ENCODE results near the gene SECTM1. TPM values are rescaled to one million over a fixed set of nuclear protein-coding genes. Genes with fewer than 3 reads are reported as not detected.

Gene SECTM1
- total and polyA plus RNA-seq, 4 experiments from 2014 or later, result 2.2 to 6.1 (median 4.8) TPM

DNA sequence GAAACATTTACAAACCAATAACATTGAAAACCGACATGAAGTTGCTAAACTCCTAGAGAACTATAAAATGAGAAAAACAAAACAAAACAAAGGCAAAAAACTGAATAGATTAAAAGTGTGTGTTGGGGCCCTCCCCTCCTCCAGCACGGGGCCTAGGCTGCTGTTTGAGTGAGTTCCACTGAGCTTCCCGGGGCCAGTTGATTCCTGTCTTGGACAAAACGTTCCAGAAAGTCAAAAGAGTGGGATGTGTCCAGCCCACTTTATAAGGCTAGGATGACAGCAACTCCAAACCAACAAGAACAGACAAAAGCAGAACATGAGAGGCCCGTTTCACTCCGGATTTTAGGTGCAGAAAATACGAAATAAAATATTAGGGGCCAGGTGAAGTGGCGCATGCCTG lies 48.4 kb downstream of the SECTM1 start:
- Histone ChIP-seq H3K4me3 (ENCODE audit: low read length in 2 of 2) (no peak overlapping the region), H3K36me3 (ENCODE audit: insufficient read depth, low read length) (no peaks in the 10 kb centered on the region), H3K27me3 (ENCODE audit: insufficient read depth, low read length) (no peaks in the 10 kb centered on the region), H3K27ac (ENCODE audit: low read depth, low read length) (no peak overlapping the region), H3K9me3 (ENCODE audit: control insufficient read depth in 1 of 2, low read length in 2 of 2) (no peaks in the 10 kb centered on the region), H3K4me1 (ENCODE audit: insufficient read depth, low read length) (peaks cover 23% of the 10 kb centered on the region)
- Mint-ChIP-seq H3K9me3 (no peaks in the 10 kb centered on the region), H3K4me3 (no peak overlapping the region), H3K27me3 (no peaks in the 10 kb centered on the region), H3K4me1 (peaks cover 8 to 13% (median 11%) of the 10 kb centered on the region in 4 donors), H3K36me3 (no peaks in the 10 kb centered on the region), H3K27ac (peak overlapping the region in 1 of 7 donors; percentile 4)
- ChIA-PET CTCF (ENCODE audit: partially characterized antibody) (interaction anchor here (1.5 kb wide), 1 partner anchor 13 kb away, joined by 6 read pairs; no protein-coding TSS in a partner anchor), POLR2A (ENCODE audit: partially characterized antibody) (interaction anchor here (1.6 to 2.0 kb wide), 2 partner anchors 7 to 13 kb away, joined by 6 to 7 read pairs; no protein-coding TSS in a partner anchor)
- intact Hi-C loops (cut with micrococcal nuclease), result no loop called here
- no peak for DNase-seq

GRCh38 chr17:82283208-82283749 lies 50.3 kb downstream of the SECTM1 start:
- H3K9me3 ChIP-seq (ENCODE audit: control insufficient read depth in 1 of 2, low read length in 2 of 2), result no peaks in the 10 kb centered on the region
- H3K27ac ChIP-seq (ENCODE audit: low read depth, low read length), result no peak overlapping the region
- DNase-seq, result no peak
- H3K4me1 ChIP-seq (ENCODE audit: insufficient read depth, low read length), result peaks cover 23% of the 10 kb centered on the region
- CTCF ChIA-PET (ENCODE audit: partially characterized antibody), result interaction anchor here (1.4 to 1.5 kb wide), 2 partner anchors 15 to 38 kb away, joined by 5 to 6 read pairs; no protein-coding TSS in a partner anchor
- Mint-ChIP-seq H3K9me3 (no peaks in the 10 kb centered on the region), H3K4me1 (peaks cover 8 to 13% (median 11%) of the 10 kb centered on the region in 4 donors), H3K27ac (no peak overlapping the region), H3K27me3 (no peaks in the 10 kb centered on the region), H3K4me3 (no peak overlapping the region), H3K36me3 (no peaks in the 10 kb centered on the region)
- POLR2A ChIA-PET (ENCODE audit: partially characterized antibody), result interaction anchor here (0.7 to 3.6 kb wide), 5 partner anchors 9 to 27 kb away, joined by 3 to 13 read pairs (median 3); partner anchors contain the start of gene CSNK1D
- H3K36me3 ChIP-seq (ENCODE audit: insufficient read depth, low read length), result no peaks in the 10 kb centered on the region
- H3K27me3 ChIP-seq (ENCODE audit: insufficient read depth, low read length), result no peaks in the 10 kb centered on the region
- H3K4me3 ChIP-seq (ENCODE audit: low read length in 2 of 2), result no peak overlapping the region
- intact Hi-C loops (cut with micrococcal nuclease), result no loop called here

GRCh38 chr17:82282239-82283207 lies 51.0 kb downstream of the SECTM1 start:
- no peak overlapping the region for H3K4me3 Mint-ChIP-seq
- H3K4me3 ChIP-seq (ENCODE audit: low read length in 2 of 2), result no peak overlapping the region
- no peaks in the 10 kb centered on the region for H3K9me3 Mint-ChIP-seq
- intact Hi-C loops (cut with micrococcal nuclease), result no loop called here
- H3K4me1 ChIP-seq (ENCODE audit: insufficient read depth, low read length), result peaks cover 23% of the 10 kb centered on the region
- no peak overlapping the region for H3K27ac ChIP-seq (ENCODE audit: low read depth, low read length)
- no peaks in the 10 kb centered on the region for H3K36me3 ChIP-seq (ENCODE audit: insufficient read depth, low read length)
- DNase-seq, result no peak
- no peaks in the 10 kb centered on the region for H3K27me3 Mint-ChIP-seq
- H3K4me1 Mint-ChIP-seq, result peaks cover 8 to 11% (median 10%) of the 10 kb centered on the region in 4 donors
- H3K27me3 ChIP-seq (ENCODE audit: insufficient read depth, low read length), result no peaks in the 10 kb centered on the region
- ChIA-PET CTCF (ENCODE audit: partially characterized antibody) (no interaction called here), POLR2A (ENCODE audit: partially characterized antibody) (interaction anchor here (0.7 to 3.6 kb wide), 4 partner anchors 9 to 26 kb away, joined by 3 to 13 read pairs (median 7); partner anchors contain the start of gene CSNK1D)
- H3K9me3 ChIP-seq (ENCODE audit: control insufficient read depth in 1 of 2, low read length in 2 of 2), result no peaks in the 10 kb centered on the region
- peak overlapping the region in 1 of 7 donors; percentile 15 for H3K27ac Mint-ChIP-seq
- no peaks in the 10 kb centered on the region for H3K36me3 Mint-ChIP-seq

GRCh38 chr17:82281502-82282238 lies 51.9 kb downstream of the SECTM1 start:
- DNase-seq, result no peak
- Mint-ChIP-seq H3K27ac (peak overlapping the region in 2 of 7 donors; percentile 15 to 35), H3K4me3 (peak overlapping the region in 3 of 8 donors; percentile 8 to 23 (median 20)), H3K9me3 (no peaks in the 10 kb centered on the region), H3K36me3 (no peaks in the 10 kb centered on the region), H3K27me3 (no peaks in the 10 kb centered on the region), H3K4me1 (peaks cover 8 to 11% (median 10%) of the 10 kb centered on the region in 4 donors)
- H3K27ac ChIP-seq (ENCODE audit: low read depth, low read length), result no peak overlapping the region
- H3K36me3 ChIP-seq (ENCODE audit: insufficient read depth, low read length), result no peaks in the 10 kb centered on the region
- intact Hi-C loops (cut with micrococcal nuclease), result no loop called here
- no peaks in the 10 kb centered on the region for H3K9me3 ChIP-seq (ENCODE audit: control insufficient read depth in 1 of 2, low read length in 2 of 2)
- H3K4me1 ChIP-seq (ENCODE audit: insufficient read depth, low read length), result peaks cover 23% of the 10 kb centered on the region
- no peak overlapping the region for H3K4me3 ChIP-seq (ENCODE audit: low read length in 2 of 2)
- ChIA-PET CTCF (ENCODE audit: partially characterized antibody) (interaction anchor here (0.9 to 1.0 kb wide), 2 partner anchors 18 to 45 kb away, joined by 3 read pairs; no protein-coding TSS in a partner anchor), POLR2A (ENCODE audit: partially characterized antibody) (interaction anchor here (3.6 kb wide), 1 partner anchor 17 kb away, joined by 13 read pairs; no protein-coding TSS in a partner anchor)
- no peaks in the 10 kb centered on the region for H3K27me3 ChIP-seq (ENCODE audit: insufficient read depth, low read length)

DNA sequence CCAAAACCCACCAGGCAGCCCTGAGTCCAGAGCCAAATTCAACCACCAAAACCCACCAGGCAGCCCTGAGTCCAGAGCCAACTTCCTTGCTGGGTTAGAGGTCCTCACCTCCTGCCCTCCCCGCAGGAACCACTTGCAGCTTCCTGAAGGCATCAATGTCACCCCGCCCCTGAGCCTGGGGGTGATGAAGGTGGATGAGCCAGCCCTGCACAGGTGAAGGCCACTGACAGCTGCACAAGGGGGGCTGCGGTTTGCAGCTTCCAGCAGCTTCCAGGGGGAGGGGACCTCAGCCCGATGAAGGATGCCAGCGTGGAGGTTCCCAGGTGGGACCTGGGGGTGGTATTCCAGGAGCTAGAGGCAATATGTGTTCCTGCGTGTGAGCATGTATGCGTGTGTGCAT lies 52.5 kb downstream of the SECTM1 start:
- peak overlapping the region in 1 of 7 donors; percentile 36 for H3K27ac Mint-ChIP-seq

GRCh38 chr17:82280537-82280936 lies 53.0 kb downstream of the SECTM1 start:
- H3K27ac Mint-ChIP-seq, result no peak overlapping the region
- ChIA-PET CTCF (ENCODE audit: partially characterized antibody) (interaction anchor here (0.9 to 1.0 kb wide), 2 partner anchors 19 to 44 kb away, joined by 3 read pairs; no protein-coding TSS in a partner anchor), POLR2A (ENCODE audit: partially characterized antibody) (interaction anchor here (0.7 to 3.6 kb wide), 2 partner anchors 18 to 95 kb away, joined by 3 to 13 read pairs; no protein-coding TSS in a partner anchor)
- no peak overlapping the region for H3K4me3 ChIP-seq (ENCODE audit: low read length in 2 of 2)
- no peaks in the 10 kb centered on the region for H3K27me3 Mint-ChIP-seq
- no peaks in the 10 kb centered on the region for H3K36me3 Mint-ChIP-seq
- H3K36me3 ChIP-seq (ENCODE audit: insufficient read depth, low read length), result no peaks in the 10 kb centered on the region
- DNase-seq, result no peak
- H3K27ac ChIP-seq (ENCODE audit: low read depth, low read length), result no peak overlapping the region
- intact Hi-C loops (cut with micrococcal nuclease), result no loop called here
- H3K4me3 Mint-ChIP-seq, result peak overlapping the region in 1 of 8 donors; percentile 17
- peaks cover 23% of the 10 kb centered on the region for H3K4me1 ChIP-seq (ENCODE audit: insufficient read depth, low read length)
- no peaks in the 10 kb centered on the region for H3K9me3 ChIP-seq (ENCODE audit: control insufficient read depth in 1 of 2, low read length in 2 of 2)
- no peaks in the 10 kb centered on the region for H3K27me3 ChIP-seq (ENCODE audit: insufficient read depth, low read length)
- peaks cover 8 to 11% (median 10%) of the 10 kb centered on the region in 4 donors for H3K4me1 Mint-ChIP-seq
- no peaks in the 10 kb centered on the region for H3K9me3 Mint-ChIP-seq

More for the DNA sequence above, 52.5 kb downstream of the SECTM1 start:
- ChIA-PET POLR2A (ENCODE audit: partially characterized antibody) (interaction anchor here (0.7 to 3.6 kb wide), 2 partner anchors 17 to 96 kb away, joined by 3 to 13 read pairs; no protein-coding TSS in a partner anchor), CTCF (ENCODE audit: partially characterized antibody) (interaction anchor here (0.9 to 1.0 kb wide), 2 partner anchors 19 to 45 kb away, joined by 3 read pairs; no protein-coding TSS in a partner anchor)
- intact Hi-C loops (cut with micrococcal nuclease), result no loop called here
- H3K9me3 Mint-ChIP-seq, result no peaks in the 10 kb centered on the region
- peak overlapping the region in 2 of 8 donors; percentile 17 to 23 for H3K4me3 Mint-ChIP-seq
- Histone ChIP-seq H3K4me3 (ENCODE audit: low read length in 2 of 2) (no peak overlapping the region), H3K27ac (ENCODE audit: low read depth, low read length) (no peak overlapping the region), H3K36me3 (ENCODE audit: insufficient read depth, low read length) (no peaks in the 10 kb centered on the region), H3K4me1 (ENCODE audit: insufficient read depth, low read length) (peaks cover 23% of the 10 kb centered on the region), H3K9me3 (ENCODE audit: control insufficient read depth in 1 of 2, low read length in 2 of 2) (no peaks in the 10 kb centered on the region), H3K27me3 (ENCODE audit: insufficient read depth, low read length) (no peaks in the 10 kb centered on the region)
- no peaks in the 10 kb centered on the region for H3K36me3 Mint-ChIP-seq
- no peaks in the 10 kb centered on the region for H3K27me3 Mint-ChIP-seq
- H3K4me1 Mint-ChIP-seq, result peaks cover 8 to 11% (median 10%) of the 10 kb centered on the region in 4 donors
- no peak for DNase-seq
